ENCODE data around the gene TECTA. TPM values are rescaled to one million over a fixed set of nuclear protein-coding genes. Genes with fewer than 3 reads are reported as not detected.

Gene TECTA
- total and polyA plus RNA-seq, 8 donors, result 0.06 to 1.4 (median 0.25) TPM; not detected in 3

DNA sequence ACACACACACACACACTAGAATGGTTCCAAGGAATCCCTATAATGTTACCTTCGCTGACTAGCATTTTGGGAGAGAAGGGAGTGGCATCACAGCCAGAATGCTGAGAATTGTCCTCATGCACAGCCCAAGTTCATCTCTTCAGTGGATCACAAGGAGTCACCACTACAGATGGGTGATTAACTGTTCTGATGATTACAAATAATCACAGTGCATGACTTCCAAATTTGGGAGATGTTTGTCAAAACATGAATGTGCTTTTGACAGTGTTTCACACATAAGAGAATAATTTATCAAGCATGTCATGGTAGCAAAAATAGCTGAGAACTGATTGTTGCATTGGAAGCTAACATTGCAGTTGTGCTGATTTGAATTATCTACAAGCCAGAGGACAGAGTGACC lies 110.6 kb downstream of the TECTA start:
- Histone ChIP-seq H3K27me3 (peaks cover 0 to 18% (median 0%) of the 10 kb centered on the region in 3 donors), H3K9me3 (no peaks in the 10 kb centered on the region), H3K4me1 (no peaks in the 10 kb centered on the region), H3K27ac (no peak overlapping the region), H3K36me3 (no peaks in the 10 kb centered on the region), H3K4me3 (no peak overlapping the region)
- intact Hi-C loops (cut with DNase I; ENCODE audit: low total_unique reads), result no loop called here
- TF ChIP-seq, protein P1, sequence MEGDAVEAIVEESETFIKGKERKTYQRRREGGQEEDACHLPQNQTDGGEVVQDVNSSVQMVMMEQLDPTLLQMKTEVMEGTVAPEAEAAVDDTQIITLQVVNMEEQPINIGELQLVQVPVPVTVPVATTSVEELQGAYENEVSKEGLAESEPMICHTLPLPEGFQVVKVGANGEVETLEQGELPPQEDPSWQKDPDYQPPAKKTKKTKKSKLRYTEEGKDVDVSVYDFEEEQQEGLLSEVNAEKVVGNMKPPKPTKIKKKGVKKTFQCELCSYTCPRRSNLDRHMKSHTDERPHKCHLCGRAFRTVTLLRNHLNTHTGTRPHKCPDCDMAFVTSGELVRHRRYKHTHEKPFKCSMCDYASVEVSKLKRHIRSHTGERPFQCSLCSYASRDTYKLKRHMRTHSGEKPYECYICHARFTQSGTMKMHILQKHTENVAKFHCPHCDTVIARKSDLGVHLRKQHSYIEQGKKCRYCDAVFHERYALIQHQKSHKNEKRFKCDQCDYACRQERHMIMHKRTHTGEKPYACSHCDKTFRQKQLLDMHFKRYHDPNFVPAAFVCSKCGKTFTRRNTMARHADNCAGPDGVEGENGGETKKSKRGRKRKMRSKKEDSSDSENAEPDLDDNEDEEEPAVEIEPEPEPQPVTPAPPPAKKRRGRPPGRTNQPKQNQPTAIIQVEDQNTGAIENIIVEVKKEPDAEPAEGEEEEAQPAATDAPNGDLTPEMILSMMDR (IDR thresholded peaks at IDR 0.05), result no peak
- no peak for TF ChIP-seq POLR2A (IDR thresholded peaks at IDR 0.05)
- no peak for TF ChIP-seq POLR2AphosphoS5 (IDR thresholded peaks at IDR 0.05)
- DNase-seq, result no peak
- 88 to 100% (median 90%) methylated on average over 1 of the region's 1 CpG for WGBS, 5 donors

DNA sequence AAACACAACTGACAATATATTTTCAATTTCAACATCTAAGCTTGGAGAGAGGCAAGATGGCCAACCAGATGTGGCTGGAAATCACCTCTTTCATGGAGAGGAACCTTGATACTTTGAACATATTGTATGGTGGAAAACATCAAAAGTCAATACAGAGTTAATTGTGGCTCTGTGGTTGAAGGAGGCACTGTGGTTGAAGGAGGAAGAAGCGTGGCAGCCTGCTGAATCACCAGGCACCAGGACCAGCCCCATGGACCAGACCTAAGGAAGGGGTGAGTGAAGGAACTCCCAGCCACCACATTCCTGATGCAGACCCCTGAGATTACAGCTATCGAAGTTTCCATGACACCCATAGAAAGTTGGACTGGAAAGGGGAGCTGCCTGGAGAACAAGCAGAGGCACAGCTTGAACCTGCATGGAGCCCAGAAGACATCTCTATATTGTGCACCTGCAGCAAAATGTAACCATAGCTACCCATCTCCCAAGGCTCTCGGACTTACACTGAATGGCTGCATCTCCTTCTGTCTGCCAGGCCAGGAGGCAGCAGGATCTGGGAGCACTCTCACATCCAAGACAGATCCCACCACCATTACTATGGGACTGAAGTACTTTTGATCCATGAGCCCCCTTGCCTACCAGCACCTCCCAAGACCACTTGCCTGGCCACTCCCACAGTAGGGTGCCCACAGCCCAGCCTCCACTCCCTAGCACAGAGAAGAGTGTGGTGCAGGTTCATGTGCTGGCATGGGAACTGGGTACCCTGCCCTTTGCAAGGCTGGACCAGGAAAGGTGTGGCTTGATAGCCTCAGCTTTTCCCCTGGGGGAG lies 111.7 kb downstream of the TECTA start:
- WGBS, 5 donors, result 62 to 87% (median 81%) methylated on average over 3 of the region's 3 CpGs
- no peak overlapping the region for H3K27ac ChIP-seq
- H3K27me3 ChIP-seq, result peaks cover 0 to 18% (median 0%) of the 10 kb centered on the region in 3 donors
- H3K9me3 ChIP-seq, result no peaks in the 10 kb centered on the region
- no peak for DNase-seq
- intact Hi-C loops (cut with DNase I; ENCODE audit: low total_unique reads), result no loop called here
- TF ChIP-seq POLR2AphosphoS5 (IDR thresholded peaks at IDR 0.05) (no peak), EP300 (IDR thresholded peaks at IDR 0.05) (no peak), POLR2A (IDR thresholded peaks at IDR 0.05) (no peak)
- TF ChIP-seq, protein P1 (IDR thresholded peaks at IDR 0.05), result no peak
- H3K4me1 ChIP-seq, result no peaks in the 10 kb centered on the region
- no peaks in the 10 kb centered on the region for H3K36me3 ChIP-seq
- H3K4me3 ChIP-seq, result no peak overlapping the region

DNA sequence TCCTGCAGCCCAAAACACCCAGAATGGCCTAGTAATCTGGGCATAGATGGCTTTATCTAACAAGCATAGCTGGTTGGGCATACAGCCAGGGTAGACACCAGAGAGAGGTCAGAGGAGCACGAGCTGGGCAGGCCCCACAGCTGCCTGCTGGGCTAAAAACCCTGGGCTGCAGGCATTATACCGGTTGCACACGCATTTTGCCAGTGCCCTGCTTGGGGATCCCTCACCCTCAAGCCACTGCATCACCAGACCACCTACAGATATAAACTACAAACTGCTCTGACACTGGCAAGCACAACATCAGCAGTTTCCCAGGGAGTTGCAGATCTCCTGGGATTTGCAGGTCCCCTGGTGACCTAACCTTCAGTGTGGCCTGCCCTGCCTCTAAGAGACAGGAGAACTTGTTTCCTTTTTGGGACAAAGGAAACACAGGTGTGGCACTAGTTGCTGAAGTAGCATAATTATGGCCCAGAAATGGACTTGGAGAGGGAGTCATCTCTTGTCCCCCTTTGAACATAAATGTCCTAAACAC lies 112.4 kb downstream of the TECTA start:
- no peak for DNase-seq
- 47 to 58% (median 54%) methylated on average over 3 of the region's 3 CpGs for WGBS, 5 donors

DNA sequence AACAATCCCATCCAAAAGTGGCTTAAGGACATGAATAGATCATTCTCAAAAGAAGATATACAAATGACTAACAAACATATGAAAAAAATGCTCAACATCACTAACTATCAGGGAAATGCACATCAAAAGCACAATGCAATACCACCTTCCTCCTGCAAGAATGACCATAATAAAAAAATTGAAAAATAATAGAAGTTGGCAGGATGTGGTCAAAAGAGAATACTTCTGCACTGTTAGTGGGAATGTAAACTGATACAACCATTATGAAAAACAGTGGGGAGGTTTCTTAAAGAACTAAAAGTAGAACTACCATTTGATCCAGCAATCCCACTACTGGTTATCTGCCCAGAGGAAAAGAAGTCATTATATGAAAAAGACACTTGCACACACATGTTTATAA lies 113.8 kb downstream of the TECTA start:
- intact Hi-C loops (cut with DNase I; ENCODE audit: low total_unique reads), result no loop called here
- Histone ChIP-seq H3K36me3 (no peaks in the 10 kb centered on the region), H3K4me1 (no peaks in the 10 kb centered on the region), H3K9me3 (no peaks in the 10 kb centered on the region), H3K4me3 (no peak overlapping the region), H3K27me3 (peaks cover 0 to 8% (median 0%) of the 10 kb centered on the region in 3 donors), H3K27ac (no peak overlapping the region)
- DNase-seq, result no peak
- TF ChIP-seq POLR2AphosphoS5 (IDR thresholded peaks at IDR 0.05), result no peak
- TF ChIP-seq POLR2A (IDR thresholded peaks at IDR 0.05), result no peak
- TF ChIP-seq, protein P1 (IDR thresholded peaks at IDR 0.05), result no peak
- no peak for TF ChIP-seq EP300 (IDR thresholded peaks at IDR 0.05)

More for the DNA sequence above, 112.4 kb downstream of the TECTA start:
- no peaks in the 10 kb centered on the region for H3K36me3 ChIP-seq
- H3K4me3 ChIP-seq, result no peak overlapping the region
- H3K27me3 ChIP-seq, result peaks cover 0 to 18% (median 0%) of the 10 kb centered on the region in 3 donors
- TF ChIP-seq POLR2A (IDR thresholded peaks at IDR 0.05) (no peak), POLR2AphosphoS5 (IDR thresholded peaks at IDR 0.05) (no peak), EP300 (IDR thresholded peaks at IDR 0.05) (no peak)
- TF ChIP-seq, protein P1 (IDR thresholded peaks at IDR 0.05), result no peak
- no peaks in the 10 kb centered on the region for H3K4me1 ChIP-seq
- no peak overlapping the region for H3K27ac ChIP-seq
- intact Hi-C loops (cut with DNase I; ENCODE audit: low total_unique reads), result no loop called here
- no peaks in the 10 kb centered on the region for H3K9me3 ChIP-seq
